Measurements from ENCODE around the gene KRTAP5-4.
"Not testable (repeated sequence)": the region's sequence is repeated elsewhere in the genome, so short reads cannot be mapped to it uniquely, and the experiment has no call there.

KRTAP5-4 gene

DNA sequence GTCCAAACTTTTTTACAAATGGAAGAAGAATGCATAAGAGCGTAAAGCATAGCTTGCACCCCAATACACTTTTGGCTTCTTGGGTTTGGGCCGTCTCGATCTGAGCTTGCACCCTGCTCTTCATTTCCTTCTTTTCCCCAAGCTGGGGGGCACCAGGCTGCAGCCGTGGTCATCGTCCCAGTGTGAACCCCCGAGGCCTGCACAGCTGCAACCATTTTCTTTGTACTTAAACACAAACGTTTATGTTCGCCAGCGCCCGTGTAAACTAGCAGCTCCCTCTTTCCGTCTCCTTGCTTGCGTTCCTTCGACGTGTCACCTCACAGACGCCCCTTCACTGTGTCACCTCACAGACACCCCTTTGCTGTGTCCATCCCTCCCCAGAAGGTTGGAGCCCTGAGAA is 17.7 kb upstream of the KRTAP5-4 start:
- FAIRE-seq (no peak), DNase-seq (ENCODE audit: extremely low spot score, insufficient read length, low read depth) (no peak)

DNA sequence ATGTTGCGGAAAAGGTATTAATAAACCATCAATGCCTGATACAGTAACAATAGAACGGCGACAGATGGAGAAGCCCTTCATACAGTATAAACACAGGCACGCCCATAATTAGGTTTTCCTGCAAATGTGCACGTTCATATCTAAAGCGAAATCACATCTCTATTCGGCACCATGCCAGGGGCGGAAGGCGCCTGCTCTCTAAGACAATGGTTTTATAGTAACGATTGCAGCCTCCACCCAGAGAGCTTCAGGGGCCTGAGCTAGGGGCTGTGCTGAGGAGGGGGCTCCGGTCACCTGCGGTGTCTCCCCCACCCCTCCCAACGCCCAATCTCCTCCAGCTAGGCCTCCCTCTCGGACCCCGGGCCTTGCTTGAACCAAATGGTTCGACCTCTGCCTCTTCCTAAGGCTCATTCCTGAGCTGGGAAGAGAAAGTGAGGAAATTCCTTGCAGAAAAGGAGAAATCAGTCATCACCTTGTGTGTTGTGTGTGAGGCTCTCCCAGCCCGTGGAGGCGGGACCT is 17.2 kb upstream of the KRTAP5-4 start:
- DNase-seq (ENCODE audit: extremely low spot score, insufficient read length, low read depth): no peak
- no peak for FAIRE-seq

DNA sequence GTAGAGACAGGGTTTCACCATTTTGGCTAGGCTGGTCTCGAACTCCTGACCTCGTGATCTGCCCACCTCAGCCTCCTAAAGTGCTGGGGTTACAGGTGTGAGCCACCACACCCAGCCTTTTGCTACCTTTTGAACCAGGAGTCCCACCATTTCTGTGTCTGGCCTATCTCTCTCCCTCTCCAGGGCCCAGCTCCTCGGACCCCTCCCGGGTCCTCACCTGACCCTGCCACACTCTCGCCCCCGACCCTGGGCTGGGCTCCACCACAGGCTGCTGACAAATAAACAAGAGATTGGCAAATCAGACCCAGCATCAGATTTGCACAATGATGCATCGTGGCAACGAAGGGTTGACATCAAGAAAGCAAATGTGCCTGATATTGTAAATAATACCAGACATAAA is 16.4 kb upstream of the KRTAP5-4 start:
- FAIRE-seq (no peak), DNase-seq (ENCODE audit: extremely low spot score, insufficient read length, low read depth) (no peak)

DNA sequence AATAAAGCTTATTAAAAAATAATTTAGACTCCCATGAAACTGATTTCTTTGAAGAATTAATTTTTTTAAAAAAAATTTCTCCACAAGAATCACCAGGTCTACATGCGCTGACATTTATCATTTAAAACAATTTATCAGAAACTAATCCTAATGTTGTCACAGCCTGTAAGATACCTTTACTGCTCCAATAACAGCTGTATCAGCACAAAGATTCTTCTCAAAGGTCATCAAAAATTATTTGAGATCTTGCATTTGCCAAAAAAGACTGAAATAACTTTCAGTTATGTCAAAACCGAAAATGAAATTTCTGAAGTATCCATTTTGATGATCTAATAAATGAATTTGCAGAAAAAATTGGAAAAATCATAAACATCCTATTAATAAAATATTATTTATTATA is 15.7 kb upstream of the KRTAP5-4 start:
- DNase-seq (ENCODE audit: extremely low spot score, insufficient read length, low read depth) (no peak), FAIRE-seq (no peak)

DNA sequence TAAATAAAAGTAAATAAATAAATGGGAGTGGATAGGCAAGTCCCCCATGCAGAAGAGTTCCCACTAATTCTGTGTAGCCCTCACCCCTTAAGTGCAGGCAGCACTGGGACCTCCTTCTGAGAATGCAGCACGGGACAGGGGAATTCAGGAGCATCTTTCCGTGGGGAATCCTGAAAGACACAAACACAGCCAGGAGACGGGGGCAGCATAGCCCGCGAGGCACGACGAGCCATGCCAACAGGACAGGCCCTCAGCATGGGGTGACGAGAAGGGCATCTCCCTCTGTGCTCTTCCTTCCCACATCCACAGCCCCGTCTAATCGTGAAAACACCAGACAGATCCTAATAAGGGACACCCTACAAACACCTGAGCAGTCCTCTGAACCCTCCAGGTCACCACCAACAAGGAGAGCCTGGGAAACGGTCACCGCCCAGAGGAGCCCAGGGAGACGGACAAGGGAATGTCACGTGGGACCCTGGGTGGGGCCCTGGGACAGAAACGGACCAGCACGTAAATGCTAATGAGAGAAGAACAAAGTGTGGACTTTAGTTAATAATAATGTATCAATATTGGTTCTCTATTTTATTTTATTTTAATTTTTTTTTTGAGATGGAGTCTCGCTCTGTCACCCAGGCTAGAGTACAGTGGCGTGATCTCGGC is 14.5 kb upstream of the KRTAP5-4 start:
- DNase-seq (ENCODE audit: extremely low spot score, insufficient read length, low read depth): no peak
- FAIRE-seq: no peak

DNA sequence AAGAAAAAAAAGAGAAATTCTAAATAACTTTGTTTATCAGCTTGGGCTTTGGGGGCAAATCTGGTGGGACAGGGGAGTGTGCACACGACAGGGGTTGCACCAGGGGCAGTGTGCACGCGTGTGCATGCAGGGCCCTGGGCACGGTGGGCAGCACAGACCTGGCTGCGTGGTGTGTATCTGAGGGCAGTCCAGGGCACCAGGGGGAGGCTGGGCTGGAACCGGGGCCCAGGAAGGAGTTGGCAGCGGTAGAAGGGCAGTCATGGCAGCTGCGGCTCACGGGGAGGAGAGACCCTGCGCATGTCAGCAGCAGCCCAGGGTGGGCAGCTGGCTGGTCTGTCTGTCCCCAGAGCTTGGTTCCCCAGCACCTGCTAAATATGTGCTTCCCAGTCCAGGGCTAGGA is 11.9 kb upstream of the KRTAP5-4 start:
- FAIRE-seq: no peak
- DNase-seq (ENCODE audit: extremely low spot score, insufficient read length, low read depth): no peak

DNA sequence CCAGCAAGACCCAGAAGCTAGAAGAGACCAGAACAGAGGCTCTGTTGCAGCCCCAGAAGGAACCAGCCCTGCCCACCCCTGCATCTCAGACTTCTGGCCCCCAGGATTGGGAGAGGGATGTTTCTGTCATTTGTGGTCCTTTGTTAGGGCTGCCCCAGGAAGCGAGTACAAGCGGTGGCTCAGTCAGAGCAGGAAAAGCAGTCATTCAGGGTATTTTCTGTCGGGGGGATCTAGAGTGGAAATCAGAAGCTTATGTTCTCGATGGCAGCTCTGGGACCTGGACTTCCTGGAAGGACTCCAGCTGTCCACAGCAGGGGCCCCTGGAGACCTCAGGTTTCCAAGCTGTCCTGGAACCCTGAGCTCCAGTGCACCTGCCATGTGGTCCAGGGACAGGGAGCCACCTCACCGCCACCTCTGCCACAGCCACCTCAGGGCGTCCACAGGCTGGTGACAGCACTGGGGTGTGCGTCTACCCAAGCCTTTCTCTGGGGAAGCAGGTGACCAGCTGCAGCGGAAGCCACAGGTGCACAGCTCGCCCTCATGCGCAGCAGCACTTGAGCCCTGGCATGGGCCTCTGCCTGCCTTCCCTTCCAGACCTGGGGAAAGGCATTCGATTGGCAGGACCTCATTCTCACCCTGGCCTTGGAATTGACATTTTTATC is 10.2 kb upstream of the KRTAP5-4 start:
- DNase-seq (ENCODE audit: extremely low spot score, insufficient read length, low read depth): no peak
- no peak for FAIRE-seq

DNA sequence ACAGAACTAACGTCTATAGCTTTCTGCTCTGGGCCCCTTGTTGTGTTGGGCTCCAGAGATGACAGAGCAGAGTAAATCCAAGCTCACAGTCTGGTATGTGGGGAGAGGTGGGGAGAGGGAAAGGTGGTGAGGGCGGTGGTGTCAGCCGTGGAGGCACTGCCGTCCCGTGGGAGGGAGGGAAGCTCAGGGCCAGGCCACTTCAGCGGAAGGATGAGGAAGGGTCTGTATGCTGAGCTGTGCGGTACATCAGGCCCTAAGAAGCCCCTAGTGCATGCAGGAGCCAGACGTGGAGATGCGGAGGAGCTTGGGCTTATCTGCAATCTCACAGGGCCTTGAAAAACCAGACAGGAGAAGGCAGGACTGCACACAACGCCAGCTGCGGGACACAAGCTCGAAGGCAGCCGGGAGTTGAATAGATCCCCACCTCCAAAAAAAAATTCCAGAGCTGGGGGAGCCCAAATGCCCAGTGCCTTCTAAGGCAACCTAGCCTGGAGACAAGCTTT is 9.2 kb upstream of the KRTAP5-4 start:
- DNase-seq (ENCODE audit: extremely low spot score, insufficient read length, low read depth) (no peak), FAIRE-seq (no peak)

DNA sequence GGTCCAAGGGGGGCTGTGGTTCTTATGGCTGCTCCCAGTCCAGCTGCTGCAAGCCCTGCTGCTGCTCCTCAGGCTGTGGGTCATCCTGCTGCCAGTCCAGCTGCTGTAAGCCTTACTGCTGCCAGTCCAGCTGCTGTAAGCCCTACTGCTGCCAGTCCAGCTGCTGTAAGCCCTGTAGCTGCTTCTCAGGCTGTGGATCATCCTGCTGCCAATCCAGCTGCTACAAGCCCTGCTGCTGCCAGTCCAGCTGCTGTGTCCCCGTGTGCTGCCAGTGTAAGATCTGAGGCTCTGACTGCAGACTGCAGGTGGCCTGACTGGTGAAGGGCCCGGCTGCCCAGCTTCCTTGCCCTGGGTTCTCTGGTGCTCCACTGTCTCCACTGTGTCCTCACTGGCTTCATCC is 8.3 kb upstream of the KRTAP5-4 start:
- FAIRE-seq: no peak
- no peak for DNase-seq (ENCODE audit: extremely low spot score, insufficient read length, low read depth)

DNA sequence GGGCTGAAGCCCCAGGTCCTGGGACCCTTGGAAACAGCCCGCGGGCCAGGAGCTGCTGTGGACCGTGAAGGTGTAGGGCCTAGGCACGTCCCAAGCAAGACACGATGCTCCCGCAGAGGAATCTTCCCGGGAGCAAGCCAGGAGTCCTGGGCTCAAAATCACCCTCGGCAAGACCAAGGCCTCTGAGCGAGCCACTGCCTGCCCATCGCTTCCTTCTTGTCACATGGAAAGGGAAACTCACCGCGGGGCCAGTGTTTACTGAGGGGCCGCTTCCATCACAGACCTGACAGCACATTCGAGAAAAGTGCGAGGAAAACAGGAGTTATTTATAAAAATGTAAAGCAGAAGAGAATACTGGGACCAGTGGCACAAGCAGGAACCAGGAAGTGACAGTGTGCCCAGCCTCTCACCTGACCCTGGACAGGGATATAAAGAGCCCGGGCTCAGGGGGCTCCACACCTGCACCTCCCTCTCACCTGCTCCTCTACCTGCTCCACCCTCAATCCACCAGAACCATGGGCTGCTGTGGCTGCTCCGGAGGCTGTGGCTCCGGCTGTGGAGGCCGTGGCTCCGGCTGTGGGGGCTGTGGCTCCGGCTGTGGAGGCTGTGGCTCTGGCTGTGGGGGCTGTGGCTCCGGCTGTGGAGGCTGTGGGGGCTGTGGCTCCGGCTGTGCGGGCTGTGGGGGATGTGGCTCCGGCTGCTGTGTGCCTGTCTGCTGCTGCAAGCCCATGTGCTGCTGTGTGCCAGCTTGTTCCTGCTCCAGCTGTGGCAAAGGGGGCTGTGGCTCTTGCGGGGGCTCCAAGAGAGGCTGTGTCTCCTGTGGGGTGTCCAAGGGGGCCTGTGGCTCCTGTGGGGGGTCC is 7.6 kb upstream of the KRTAP5-4 start, which contains the start of gene KRTAP5-5:
TSS of gene KRTAP5-5 (plus strand) at position 450 of the 860 bp plus-strand sequence. CDS start at position 516, 66 bp downstream.
- no peak for FAIRE-seq
- no peak for DNase-seq (ENCODE audit: extremely low spot score, insufficient read length, low read depth)

DNA sequence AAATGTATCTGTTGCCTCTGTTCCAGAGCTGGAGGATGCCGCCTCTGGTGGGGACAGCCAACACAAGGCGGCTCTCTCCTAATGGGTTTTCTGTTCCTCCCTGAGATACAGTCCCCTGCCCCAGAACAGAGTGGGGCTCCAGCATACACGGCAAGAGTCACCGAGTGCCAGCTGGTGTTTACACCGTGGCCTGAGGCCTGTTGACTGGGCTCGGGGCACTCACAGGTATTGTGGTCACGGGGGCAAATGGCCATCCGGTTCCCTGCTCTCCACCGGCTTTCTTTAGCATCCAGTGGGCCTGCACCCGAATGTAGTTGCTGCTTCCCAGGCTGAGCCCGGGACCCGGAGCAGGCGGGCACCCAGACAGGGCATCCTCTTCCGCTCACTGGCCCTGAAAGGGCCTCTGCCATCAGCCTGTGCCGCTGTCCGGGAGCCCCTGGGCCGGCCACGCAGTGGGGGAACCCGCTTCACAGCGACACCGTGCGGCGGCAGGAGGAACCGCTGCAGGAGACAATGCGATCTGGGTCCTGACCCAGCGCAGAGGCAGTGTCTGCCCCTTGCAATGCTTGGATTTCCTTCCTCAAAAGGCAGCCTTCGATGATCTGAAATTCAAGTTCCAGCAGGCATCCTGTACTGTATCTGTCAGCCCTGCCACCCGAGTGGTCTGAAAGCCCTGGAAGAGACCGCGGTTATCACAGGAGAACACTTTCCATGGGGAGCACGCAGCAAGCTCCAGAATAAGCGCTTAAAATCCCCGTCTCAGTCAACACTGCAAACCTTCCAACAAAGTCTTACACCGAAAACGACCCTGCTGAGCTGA is 6.8 kb upstream of the KRTAP5-4 start:
- DNase-seq (ENCODE audit: extremely low spot score, insufficient read length, low read depth) (peak; percentile 53), FAIRE-seq (peak; percentile 78)

DNA sequence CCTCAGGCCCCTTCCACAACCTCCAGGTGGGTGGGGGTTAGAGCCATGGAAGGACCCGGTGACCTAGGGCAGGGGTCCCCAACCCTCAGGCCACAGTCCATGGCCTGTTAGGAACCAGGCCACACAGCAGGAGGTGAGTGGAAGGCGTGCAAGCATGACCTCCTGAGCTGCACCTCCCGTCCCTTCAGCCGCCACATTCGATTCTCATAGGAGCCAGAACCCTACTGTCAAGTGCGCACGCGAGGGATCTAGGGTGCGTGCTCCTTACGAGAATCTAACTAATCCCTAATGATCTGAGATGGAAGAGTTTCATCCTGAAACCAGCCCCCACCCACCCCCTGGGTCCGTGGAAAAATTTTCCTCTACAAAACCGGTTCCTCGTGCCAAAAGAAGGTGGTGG is 3.6 kb upstream of the KRTAP5-4 start:
- FAIRE-seq: no peak
- no peak for DNase-seq (ENCODE audit: extremely low spot score, insufficient read length, low read depth)

DNA sequence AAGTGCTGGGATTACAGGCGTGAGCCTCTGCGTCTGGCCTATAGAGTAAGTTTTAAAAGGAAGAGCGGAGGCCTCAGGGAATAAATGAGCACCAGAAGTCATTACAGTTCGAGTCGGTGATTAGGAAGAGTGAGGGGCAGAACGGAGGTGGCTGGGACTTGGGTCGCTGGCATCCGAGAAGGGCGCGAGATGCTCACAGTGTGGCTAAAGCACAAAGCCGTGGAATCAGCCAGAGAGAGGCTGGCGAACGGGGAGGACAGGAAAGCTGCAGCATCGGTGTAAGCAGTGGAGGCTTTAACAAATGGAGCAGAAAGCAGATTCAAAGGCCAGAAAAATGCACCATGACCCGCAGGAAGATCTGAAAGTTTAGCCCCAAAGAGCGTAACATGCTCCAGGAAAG is 2.7 kb upstream of the KRTAP5-4 start:
- FAIRE-seq: no peak
- DNase-seq (ENCODE audit: extremely low spot score, insufficient read length, low read depth): no peak

DNA sequence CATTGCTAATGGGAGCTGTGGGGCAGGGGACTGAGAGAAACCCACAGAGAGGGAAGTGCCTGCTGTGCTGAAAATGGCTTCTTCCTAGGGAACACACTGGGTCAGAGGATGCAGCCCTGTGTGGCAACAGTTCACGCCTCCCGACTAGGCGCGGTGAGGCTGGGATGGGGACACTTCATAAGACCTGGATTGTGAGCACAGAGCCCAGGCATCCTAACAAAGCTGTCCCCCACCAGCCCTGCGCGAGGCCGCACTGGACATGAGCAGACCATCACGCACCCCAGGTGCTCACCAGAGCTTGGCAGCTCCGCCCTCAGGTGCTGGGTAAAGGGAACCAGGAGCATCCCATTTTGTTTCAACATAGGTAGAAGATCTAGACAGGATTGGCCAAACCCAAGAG is 1.8 kb upstream of the KRTAP5-4 start:
- FAIRE-seq (no peak), DNase-seq (ENCODE audit: extremely low spot score, insufficient read length, low read depth) (no peak)

DNA sequence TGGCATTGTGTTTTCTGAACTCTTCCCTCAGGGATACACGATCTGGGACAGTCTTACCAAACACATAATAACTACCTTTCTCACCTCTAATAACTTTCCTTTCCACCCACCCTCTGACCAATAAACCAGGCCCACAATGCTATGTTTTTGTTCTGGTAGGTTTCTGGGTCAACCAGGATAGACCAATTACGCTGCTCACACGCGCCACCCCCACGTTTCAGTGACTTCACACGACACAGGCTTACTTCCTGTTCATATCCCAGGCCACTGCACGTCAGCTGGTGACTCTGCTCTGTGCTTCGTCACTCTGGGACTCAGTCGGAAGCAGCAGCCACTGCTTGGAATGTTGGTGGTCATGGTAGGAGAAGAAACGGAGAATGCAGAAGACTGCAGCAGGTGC is 2.5 kb downstream of the KRTAP5-4 start:
- DNase-seq (ENCODE audit: extremely low spot score, insufficient read length, low read depth): no peak
- FAIRE-seq: no peak

DNA sequence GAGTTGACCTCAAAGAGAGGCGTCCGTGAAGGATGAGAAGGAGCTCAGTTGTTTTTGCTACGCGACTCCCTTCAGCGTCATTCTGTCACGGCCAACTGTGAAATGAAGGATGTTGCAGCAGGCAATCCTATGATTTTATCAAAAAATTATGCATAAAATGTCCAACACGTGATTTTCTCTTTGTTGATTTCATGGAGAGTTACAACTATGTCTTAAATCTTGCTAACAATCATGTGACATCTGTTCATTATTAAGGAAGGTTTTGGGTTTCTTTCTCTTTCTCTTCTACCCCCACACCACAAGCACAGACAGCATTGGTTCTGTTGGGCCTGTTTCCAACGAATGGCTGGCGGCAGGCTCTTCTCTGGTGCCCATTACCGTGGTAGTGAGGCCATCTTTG is 3.7 kb downstream of the KRTAP5-4 start:
- DNase-seq (ENCODE audit: extremely low spot score, insufficient read length, low read depth) (no peak), FAIRE-seq (no peak)

DNA sequence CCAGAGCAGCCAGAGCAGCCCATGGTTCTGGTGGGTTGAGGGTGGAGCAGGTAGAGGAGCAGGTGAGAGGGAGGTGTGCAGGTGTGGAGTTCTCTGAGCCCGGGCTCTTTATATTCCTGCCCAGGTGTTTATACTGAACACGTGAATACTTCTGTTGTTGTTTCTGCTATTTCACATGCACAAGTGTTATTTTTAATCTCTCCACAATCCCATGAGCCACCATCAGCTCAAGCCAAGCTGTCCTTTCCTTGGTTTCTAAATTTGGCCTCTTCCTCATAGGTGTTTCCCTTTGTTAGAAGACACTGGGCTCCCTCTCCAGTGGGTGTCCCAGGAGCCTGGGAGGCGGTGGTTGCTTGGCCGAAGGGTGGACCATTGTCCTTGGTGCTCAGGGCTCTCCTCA is 13.6 kb downstream of the KRTAP5-4 start, which contains the start of gene KRTAP5-3:
TSS of gene KRTAP5-3 (minus strand) at position 101 of the 400 bp plus-strand sequence. CDS start at position 23, 78 bp downstream.
- no peak for FAIRE-seq
- DNase-seq (ENCODE audit: extremely low spot score, insufficient read length, low read depth): no peak

DNA sequence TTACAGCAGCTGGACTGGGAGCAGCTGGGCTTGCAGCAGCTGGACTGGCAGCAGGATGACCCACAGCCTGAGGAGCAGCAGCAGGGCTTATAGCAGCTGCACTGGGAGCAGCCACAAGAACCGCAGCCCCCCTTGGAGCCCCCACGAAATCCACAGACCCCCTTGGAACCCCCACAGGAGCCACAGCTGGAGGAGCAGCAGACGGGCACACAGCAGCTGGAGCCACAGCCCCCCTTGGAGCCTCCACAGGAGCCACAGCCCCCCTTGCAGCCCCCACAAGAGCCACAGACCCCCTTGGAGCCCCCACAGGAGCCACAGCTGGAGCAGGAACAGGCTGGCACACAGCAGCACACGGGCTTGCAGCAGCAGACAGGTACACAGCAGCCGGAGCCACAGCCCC is 14.0 kb downstream of the KRTAP5-4 start:
- not testable (repeated sequence) for FAIRE-seq; DNase-seq (ENCODE audit: extremely low spot score, insufficient read length, low read depth)

DNA sequence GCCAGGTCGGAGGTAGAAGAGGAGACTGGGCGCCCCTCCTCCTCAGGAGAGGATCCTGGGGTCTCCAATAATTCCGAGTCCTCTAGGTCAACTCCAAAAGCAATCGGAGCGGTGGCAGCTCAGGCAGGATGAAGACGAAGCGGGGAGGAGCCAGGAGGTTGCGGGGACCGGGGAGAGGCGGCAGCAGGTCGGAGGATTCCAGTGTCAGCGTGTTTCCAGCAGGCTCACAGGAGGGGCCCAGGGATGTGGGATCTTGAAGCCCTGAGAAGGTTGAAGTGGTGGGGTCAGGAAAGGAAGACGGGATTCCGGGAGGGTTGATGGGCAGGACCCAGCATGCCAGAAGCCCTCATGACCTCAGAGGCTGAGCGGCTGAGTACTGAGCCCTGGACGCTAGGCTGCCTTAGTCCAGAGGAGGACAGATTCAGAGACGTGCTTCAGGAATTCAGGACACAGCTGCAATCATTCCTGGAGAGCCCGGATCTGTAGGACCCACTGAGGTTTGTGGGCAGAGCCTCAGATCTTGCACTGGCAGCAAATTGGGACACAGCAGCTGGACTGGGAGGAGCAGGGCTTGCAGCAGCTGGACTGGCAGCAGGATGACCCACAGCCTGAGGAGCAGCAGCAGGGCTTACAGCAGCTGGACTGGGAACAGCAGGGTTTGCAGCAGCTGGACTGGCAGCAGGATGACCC is 14.6 kb downstream of the KRTAP5-4 start:
- FAIRE-seq; DNase-seq (ENCODE audit: extremely low spot score, insufficient read length, low read depth): not testable (repeated sequence)

Measured in GM18507 (cell line).